Neuron (in vitro differentiated cells): ENCODE results near the gene PCDHB12.
A peak's percentile ranks its signal among the peaks of the same experiment; 100 is the strongest.
"Not testable (repeated sequence)": the region's sequence is repeated elsewhere in the genome, so short reads cannot be mapped to it uniquely, and the experiment has no call there.

Experiments used
- H2AFZ ChIP-seq: one replicate; pipeline ENCODE4 v1.6.1; 2013; ENCODE audit warnings: low read depth, mild to moderate bottlenecking, inconsistent platforms, low read length, moderate library complexity
- H3K27me3 ChIP-seq: one replicate; pipeline ENCODE4 v1.6.1; 2013; ENCODE audit warnings: low read length; ENCODE audit not compliant: insufficient read depth
- H3K36me3 ChIP-seq: one replicate; pipeline ENCODE4 v1.6.1; 2013; ENCODE audit warnings: low read length; ENCODE audit not compliant: insufficient read depth
- H3K4me1 ChIP-seq: one replicate; pipeline ENCODE4 v1.6.1; 2013; ENCODE audit warnings: low read length; ENCODE audit not compliant: insufficient read depth
- H3K4me3 ChIP-seq: 2 replicates; pipeline ENCODE4 v1.5.1; 2013; ENCODE audit warnings: mild to moderate bottlenecking, low read length, moderate library complexity
- H3K9me3 ChIP-seq: one replicate; pipeline ENCODE4 v1.6.1; 2013; ENCODE audit warnings: low read length

Gene PCDHB12

DNA sequence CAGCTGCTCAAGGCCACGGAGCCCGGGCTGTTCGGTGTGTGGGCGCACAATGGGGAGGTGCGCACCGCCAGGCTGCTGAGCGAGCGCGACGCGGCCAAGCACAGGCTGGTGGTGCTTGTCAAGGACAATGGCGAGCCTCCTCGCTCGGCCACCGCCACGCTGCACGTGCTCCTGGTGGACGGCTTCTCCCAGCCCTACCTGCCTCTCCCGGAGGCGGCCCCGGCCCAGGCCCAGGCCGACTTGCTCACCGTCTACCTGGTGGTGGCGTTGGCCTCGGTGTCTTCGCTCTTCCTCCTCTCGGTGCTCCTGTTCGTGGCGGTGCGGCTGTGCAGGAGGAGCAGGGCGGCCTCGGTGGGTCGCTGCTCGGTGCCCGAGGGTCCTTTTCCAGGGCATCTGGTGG lies 19.4 kb upstream of the PCDHB12 start:
- not testable (repeated sequence) for H3K27me3 ChIP-seq, H3K4me3 ChIP-seq, H2AFZ ChIP-seq, H3K4me1 ChIP-seq, H3K36me3 ChIP-seq
- H3K9me3 ChIP-seq: peaks cover 18% of the 10 kb centered on the region

DNA sequence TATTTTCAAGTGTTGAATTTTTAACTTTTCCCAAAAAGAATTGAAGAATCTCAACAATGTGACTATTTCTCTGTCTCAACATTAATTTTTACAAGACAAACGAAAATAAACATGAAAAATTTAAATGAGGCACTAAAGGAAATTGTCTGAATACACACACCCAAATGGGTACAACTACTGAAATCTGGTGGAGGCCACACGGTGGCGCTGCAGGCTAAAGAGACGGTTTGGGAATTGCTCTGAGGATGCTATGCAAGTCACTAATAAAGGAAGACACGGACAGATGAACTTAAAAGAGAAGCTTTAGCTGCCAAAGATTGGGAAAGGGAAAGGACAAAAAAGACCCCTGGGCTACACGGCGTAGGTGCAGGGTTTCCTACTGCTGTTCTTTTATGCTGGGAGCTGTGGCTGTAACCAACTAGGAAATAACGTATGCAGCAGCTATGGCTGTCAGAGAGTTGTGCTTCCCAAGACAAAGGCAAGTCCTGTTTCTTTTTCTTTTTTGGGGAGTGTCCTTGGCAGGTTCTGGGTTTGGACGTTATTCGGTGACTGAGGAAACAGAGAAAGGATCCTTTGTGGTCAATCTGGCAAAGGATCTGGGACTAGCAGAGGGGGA lies 16.3 kb upstream of the PCDHB12 start, which contains the start of gene PCDHB10:
Gene PCDHB10, plus strand, starts transcription at position 244 of the 616 bp plus-strand sequence. Its CDS starts 200 bp downstream, at position 444.
- H3K4me1 ChIP-seq: no peaks in the 10 kb centered on the region
- H2AFZ ChIP-seq: peak within 1 kb of the TSS; percentile 5
- peak within 1 kb of the TSS; percentile 44 for H3K4me3 ChIP-seq
- H3K36me3 ChIP-seq: no peaks in the 10 kb centered on the region
- H3K27me3 ChIP-seq: no peaks in the 10 kb centered on the region
- peaks cover 13% of the 10 kb centered on the region for H3K9me3 ChIP-seq

DNA sequence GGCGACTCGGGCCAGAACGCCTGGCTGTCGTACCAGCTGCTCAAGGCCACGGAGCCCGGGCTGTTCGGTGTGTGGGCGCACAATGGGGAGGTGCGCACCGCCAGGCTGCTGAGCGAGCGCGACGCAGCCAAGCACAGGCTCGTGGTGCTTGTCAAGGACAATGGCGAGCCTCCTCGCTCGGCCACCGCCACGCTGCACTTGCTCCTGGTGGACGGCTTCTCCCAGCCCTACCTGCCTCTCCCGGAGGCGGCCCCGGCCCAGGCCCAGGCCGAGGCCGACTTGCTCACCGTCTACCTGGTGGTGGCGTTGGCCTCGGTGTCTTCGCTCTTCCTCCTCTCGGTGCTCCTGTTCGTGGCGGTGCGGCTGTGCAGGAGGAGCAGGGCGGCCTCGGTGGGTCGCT lies 14.2 kb upstream of the PCDHB12 start:
- H3K27me3 ChIP-seq, H3K4me1 ChIP-seq, H2AFZ ChIP-seq, H3K36me3 ChIP-seq, H3K4me3 ChIP-seq: not testable (repeated sequence)
- H3K9me3 ChIP-seq: peaks cover 20% of the 10 kb centered on the region

DNA sequence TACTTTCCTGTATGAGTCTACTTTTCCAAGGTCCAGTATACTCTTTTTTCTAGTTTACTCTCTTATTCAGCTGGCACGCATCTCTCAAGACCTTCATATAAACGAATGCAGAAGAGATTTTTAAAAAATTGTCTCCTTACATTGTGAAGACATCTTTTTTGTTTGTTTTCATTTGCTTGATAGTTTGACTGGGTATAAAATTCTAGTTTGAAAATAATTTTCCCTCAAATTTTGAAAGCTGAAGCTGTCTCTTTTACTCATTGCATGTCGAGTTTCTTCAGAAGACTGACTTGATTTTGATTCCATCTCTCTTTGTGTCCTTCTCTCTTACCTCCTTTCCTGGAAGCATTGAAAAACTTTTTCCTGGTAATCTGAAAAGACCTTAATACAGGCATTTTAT lies 12.2 kb upstream of the PCDHB12 start:
- peaks cover 34% of the 10 kb centered on the region for H3K9me3 ChIP-seq

DNA sequence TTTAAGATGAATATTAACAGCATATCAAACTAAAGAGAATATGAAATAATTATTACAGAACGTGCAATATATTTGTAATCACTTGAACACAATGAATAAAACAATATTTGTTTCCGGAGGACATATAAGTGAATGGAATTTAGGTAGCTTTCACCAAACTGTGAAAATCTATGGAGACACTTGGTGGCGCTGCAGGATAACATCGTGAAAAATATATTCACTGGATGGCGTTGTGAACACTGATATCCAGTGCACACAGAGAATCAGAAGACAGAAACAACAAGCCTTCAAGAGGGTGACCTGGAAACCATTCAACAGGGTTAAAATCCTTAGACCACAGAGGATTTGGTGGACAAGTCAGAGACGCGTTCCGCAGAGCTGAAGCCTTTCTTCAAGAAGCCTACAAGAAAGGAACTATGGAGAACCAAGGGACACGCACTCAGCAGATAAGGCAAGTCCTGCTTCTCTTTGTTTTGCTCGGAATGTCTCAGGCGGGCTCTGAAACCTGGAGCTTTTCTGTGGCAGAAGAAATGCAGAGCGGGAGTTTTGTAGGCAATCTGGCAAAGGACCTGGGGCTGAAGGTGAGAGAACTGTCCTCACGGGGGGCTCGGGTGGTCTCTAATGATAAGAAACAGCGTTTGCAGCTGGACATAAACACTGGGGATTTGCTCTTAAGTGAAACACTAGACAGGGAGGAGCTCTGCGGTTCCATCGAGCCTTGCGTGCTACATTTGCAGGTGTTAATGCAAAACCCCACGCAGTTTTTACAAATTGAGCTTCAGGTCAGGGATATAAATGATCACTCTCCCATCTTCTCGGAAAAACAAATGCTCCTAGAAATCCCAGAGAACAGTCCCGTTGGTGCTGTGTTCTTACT lies 8.9 kb upstream of the PCDHB12 start, which contains the start of gene PCDHB11:
Gene PCDHB11, plus strand, starts transcription at position 269 of the 877 bp plus-strand sequence. Its CDS starts 148 bp downstream, at position 417.
- Histone ChIP-seq H3K27me3 (no peaks in the 10 kb centered on the region), H3K9me3 (peaks cover 34% of the 10 kb centered on the region), H3K36me3 (peaks cover 3% of the 10 kb centered on the region), H3K4me1 (no peaks in the 10 kb centered on the region), H2AFZ (peak within 1 kb of the TSS; percentile 3), H3K4me3 (peak within 1 kb of the TSS; percentile 39)

More for the DNA sequence above, 12.2 kb upstream of the PCDHB12 start:
- Histone ChIP-seq H3K4me1 (no peaks in the 10 kb centered on the region), H3K4me3 (no peak overlapping the region), H2AFZ (no peak overlapping the region), H3K27me3 (no peaks in the 10 kb centered on the region), H3K36me3 (peaks cover 3% of the 10 kb centered on the region)

DNA sequence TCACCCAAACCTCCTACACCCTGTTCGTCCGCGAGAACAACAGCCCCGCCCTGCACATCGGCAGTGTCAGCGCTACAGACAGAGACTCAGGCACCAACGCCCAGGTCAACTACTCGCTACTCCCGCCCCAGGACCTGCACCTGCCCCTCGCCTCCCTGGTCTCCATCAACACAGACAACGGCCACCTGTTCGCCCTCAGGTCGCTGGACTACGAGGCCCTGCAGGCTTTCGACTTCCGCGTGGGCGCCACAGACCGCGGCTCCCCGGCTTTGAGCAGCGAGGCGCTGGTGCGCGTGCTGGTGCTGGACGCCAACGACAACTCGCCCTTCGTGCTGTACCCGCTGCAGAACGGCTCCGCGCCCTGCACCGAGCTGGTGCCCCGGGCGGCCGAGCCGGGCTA lies 7.4 kb upstream of the PCDHB12 start:
- peaks cover 34% of the 10 kb centered on the region for H3K9me3 ChIP-seq
- not testable (repeated sequence) for H2AFZ ChIP-seq, H3K4me3 ChIP-seq, H3K4me1 ChIP-seq, H3K27me3 ChIP-seq, H3K36me3 ChIP-seq

DNA sequence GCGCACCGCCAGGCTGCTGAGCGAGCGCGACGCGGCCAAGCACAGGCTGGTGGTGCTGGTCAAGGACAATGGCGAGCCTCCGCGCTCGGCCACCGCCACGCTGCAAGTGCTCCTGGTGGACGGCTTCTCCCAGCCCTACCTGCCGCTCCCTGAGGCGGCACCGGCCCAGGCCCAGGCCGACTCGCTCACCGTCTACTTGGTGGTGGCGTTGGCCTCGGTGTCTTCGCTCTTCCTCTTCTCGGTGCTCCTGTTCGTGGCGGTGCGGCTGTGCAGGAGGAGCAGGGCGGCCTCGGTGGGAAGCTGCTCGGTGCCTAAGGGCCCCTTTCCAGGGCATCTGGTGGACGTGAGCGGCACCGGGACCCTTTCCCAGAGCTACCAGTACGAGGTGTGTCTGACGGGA lies 6.9 kb upstream of the PCDHB12 start:
- not testable (repeated sequence) for H3K36me3 ChIP-seq, H3K4me3 ChIP-seq, H3K4me1 ChIP-seq, H2AFZ ChIP-seq, H3K27me3 ChIP-seq
- peaks cover 35% of the 10 kb centered on the region for H3K9me3 ChIP-seq

DNA sequence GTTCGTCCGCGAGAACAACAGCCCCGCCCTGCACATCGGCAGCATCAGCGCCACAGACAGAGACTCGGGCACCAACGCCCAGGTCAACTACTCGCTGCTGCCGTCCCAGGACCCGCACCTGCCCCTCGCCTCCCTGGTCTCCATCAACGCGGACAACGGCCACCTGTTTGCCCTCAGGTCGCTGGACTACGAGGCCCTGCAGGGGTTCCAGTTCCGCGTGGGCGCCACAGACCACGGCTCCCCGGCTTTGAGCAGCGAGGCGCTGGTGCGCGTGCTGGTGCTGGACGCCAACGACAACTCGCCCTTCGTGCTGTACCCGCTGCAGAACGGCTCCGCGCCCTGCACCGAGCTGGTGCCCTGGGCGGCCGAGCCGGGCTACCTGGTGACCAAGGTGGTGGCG lies 1.8 kb downstream of the PCDHB12 start:
- not testable (repeated sequence) for H3K4me3 ChIP-seq, H2AFZ ChIP-seq, H3K4me1 ChIP-seq, H3K27me3 ChIP-seq, H3K36me3 ChIP-seq
- peaks cover 25% of the 10 kb centered on the region for H3K9me3 ChIP-seq

DNA sequence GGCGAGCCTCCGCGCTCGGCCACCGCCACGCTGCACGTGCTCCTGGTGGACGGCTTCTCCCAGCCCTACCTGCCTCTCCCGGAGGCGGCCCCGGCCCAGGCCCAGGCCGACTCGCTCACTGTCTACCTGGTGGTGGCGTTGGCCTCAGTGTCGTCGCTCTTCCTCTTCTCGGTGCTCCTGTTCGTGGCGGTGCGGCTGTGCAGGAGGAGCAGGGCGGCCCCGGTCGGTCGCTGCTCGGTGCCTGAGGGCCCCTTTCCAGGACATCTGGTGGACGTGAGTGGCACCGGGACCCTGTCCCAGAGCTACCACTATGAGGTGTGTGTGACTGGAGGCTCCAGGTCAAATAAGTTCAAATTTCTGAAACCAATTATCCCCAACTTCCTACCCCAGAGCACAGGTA lies 2.3 kb downstream of the PCDHB12 start:
- not testable (repeated sequence) for H3K4me1 ChIP-seq, H3K27me3 ChIP-seq, H3K36me3 ChIP-seq, H2AFZ ChIP-seq, H3K4me3 ChIP-seq
- H3K9me3 ChIP-seq: peaks cover 25% of the 10 kb centered on the region

DNA sequence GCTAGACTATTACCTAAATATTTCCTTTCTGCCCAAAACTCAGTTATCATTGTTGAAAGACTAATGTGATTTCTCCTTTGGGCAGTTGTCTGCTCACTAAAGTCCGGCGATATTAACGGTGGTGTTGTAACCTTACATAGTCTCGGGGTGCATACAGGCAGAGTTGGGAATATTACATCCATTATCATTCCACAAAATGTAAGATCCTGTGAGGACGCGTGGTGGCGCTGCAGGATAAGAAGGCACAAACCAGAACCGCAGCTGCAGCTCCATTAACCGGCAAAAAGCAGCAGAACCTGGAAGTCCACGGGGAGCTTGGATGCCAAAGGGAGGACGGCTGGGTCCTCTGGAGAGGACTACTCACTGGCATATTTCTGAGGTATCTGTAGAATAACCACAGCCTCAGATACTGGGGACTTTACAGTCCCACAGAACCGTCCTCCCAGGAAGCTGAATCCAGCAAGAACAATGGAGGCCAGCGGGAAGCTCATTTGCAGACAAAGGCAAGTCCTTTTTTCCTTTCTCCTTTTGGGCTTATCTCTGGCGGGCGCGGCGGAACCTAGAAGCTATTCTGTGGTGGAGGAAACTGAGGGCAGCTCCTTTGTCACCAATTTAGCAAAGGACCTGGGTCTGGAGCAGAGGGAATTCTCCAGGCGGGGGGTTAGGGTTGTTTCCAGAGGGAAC lies 5.3 kb downstream of the PCDHB12 start, which contains the start of gene PCDHB13:
Gene PCDHB13, plus strand, starts transcription at position 264 of the 684 bp plus-strand sequence. Its CDS starts 205 bp downstream, at position 469.
- H3K4me3 ChIP-seq: not testable (repeated sequence)
- H3K9me3 ChIP-seq: peaks cover 19% of the 10 kb centered on the region

DNA sequence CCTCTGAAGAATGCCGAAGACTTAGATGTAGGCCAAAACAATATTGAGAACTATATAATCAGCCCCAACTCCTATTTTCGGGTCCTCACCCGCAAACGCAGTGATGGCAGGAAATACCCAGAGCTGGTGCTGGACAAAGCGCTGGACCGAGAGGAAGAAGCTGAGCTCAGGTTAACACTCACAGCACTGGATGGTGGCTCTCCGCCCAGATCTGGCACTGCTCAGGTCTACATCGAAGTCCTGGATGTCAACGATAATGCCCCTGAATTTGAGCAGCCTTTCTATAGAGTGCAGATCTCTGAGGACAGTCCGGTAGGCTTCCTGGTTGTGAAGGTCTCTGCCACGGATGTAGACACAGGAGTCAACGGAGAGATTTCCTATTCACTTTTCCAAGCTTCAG lies 6.1 kb downstream of the PCDHB12 start:
- H3K9me3 ChIP-seq: peaks cover 14% of the 10 kb centered on the region
- H3K4me3 ChIP-seq, H2AFZ ChIP-seq, H3K4me1 ChIP-seq, H3K36me3 ChIP-seq, H3K27me3 ChIP-seq: not testable (repeated sequence)

More for the DNA sequence above, 5.3 kb downstream of the PCDHB12 start, which contains the start of gene PCDHB13:
- H3K4me1 ChIP-seq, H2AFZ ChIP-seq, H3K27me3 ChIP-seq, H3K36me3 ChIP-seq: not testable (repeated sequence)

DNA sequence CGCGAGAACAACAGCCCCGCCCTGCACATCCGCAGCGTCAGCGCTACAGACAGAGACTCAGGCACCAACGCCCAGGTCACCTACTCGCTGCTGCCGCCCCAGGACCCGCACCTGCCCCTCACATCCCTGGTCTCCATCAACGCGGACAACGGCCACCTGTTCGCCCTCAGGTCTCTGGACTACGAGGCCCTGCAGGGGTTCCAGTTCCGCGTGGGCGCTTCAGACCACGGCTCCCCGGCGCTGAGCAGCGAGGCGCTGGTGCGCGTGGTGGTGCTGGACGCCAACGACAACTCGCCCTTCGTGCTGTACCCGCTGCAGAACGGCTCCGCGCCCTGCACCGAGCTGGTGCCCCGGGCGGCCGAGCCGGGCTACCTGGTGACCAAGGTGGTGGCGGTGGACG lies 7.0 kb downstream of the PCDHB12 start:
- H2AFZ ChIP-seq: not testable (repeated sequence)

DNA sequence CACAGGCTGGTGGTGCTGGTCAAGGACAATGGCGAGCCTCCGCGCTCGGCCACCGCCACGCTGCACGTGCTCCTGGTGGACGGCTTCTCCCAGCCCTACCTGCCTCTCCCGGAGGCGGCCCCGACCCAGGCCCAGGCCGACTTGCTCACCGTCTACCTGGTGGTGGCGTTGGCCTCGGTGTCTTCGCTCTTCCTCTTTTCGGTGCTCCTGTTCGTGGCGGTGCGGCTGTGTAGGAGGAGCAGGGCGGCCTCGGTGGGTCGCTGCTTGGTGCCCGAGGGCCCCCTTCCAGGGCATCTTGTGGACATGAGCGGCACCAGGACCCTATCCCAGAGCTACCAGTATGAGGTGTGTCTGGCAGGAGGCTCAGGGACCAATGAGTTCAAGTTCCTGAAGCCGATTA lies 7.5 kb downstream of the PCDHB12 start:
- not testable (repeated sequence) for H3K36me3 ChIP-seq, H2AFZ ChIP-seq, H3K9me3 ChIP-seq

More for the DNA sequence above, 7.0 kb downstream of the PCDHB12 start:
- not testable (repeated sequence) for H3K36me3 ChIP-seq, H3K27me3 ChIP-seq, H3K4me3 ChIP-seq, H3K4me1 ChIP-seq
- H3K9me3 ChIP-seq: peaks cover 10% of the 10 kb centered on the region

More for the DNA sequence above, 7.5 kb downstream of the PCDHB12 start:
- H3K27me3 ChIP-seq, H3K4me3 ChIP-seq, H3K4me1 ChIP-seq: not testable (repeated sequence)
